NCI-H510A treated with DMSO at 0.1 percent for 48 hours (cell line): ENCODE measurements around the gene CACNG3.
"Not testable (repeated sequence)": the region's sequence is repeated elsewhere in the genome, so short reads cannot be mapped to it uniquely, and the experiment has no call there.

Source experiments
- DNase-seq: peaks from one replicate; lab custom pipeline; 2025; lab: John Stamatoyannopoulos, UW

CACNG3 gene

DNA sequence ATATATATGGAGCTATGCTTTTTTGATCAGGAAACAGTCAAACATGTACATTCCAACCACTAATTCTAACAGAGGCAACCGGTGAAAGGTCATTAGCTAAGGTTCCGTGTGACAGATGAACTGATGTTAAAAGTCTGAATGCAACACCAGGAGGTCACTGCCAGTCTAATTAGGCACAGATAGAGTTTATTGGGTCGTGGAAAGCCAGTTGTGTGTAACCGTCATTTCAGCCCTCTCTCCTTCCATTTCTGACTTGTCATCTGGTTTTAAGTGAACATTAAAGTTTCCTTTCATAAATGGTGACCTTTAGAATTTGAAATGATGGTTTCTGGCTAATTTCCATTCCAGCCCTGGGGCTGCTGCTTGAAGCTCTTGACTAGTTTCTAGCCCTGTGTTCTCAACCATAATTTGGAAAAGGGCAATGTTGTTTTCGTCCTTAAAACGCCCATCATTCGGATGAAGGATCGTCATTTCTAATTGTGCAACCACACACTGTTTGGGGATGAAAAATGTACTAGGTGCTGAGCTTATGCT, 23.9 kb downstream of the CACNG3 start:
- DNase-seq, result no peak

DNA sequence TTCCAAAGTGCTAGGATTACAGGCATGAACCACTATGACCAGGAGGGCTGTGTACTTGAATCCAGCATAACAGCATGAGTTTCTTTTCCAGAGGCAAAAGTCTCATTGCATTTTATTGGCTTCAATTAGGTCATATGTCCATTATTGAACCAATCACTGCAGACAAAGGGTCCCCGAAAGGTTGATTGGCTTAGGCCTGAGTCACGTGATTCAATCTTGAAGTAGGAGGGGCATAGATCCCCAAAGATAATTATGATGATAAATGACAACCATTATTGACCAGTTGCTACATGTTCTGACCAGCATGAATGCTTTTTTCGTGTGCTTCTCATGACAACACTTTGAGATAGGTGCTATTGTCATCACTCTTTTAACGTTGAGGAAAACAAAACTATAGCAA, 25.3 kb downstream of the CACNG3 start:
- no peak for DNase-seq

- no peak for DNase-seq
Observed at GRCh38 chr16:24282141-24282540, 26.0 kb downstream of the CACNG3 start.

DNA sequence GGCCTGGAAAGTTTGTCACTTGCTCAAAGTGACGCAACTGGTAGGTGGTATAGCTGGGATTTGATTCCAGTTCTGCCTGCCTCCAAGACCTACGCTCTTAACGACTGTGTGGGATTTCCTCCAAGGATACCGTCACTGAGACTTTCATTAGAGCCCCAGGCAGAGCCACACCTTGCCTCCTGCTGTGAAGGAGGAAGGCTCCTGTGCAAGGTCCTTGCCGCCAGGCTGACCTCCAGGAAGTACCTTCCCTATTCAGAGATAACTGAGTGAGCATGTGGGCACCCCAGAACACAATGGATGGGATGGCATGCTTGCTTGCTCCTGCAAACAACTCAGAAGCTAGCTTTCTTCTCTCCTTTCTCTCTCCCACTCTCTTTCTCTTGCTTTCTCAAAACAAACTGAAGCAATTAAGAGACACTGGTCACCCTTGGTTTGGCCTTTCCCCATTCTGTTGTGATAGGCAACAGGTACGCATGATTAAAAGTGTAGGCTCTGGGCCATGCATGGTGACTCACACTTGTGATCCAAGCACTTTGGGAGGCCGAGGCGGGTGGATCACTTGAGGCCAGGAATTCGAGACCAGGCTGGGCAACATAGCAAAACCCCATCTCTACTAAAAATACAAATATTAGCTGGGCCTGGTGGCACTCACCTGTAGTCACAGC, 30.7 kb downstream of the CACNG3 start:
- DNase-seq, result no peak

- DNase-seq, result no peak
Observed at GRCh38 chr16:24288516-24288915, 32.4 kb downstream of the CACNG3 start.

GRCh38 chr16:24289166-24289700, 33.1 kb downstream of the CACNG3 start:
- DNase-seq, result no peak

GRCh38 chr16:24291932-24292331, 35.8 kb downstream of the CACNG3 start:
- DNase-seq, result no peak

DNA sequence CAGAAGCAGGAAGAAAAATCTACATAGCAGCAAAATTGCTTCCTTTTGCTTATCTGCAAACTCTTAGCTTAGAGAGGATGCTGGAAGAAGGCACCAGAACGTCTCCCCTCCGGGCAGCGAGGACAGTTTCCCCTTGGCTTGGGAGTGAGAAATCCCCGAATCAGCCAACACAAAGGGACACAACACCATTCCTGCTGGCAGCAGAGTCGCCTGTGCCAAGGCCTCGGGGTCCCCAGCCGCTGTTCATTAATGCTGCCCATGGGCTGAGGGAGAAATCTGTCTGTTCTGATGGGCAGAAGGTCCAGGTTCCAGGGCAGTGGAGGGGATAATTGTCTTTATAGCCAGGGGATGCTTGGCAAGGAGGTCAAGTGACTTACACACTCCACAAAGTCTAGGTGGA, 38.0 kb downstream of the CACNG3 start:
- no peak for DNase-seq

DNA sequence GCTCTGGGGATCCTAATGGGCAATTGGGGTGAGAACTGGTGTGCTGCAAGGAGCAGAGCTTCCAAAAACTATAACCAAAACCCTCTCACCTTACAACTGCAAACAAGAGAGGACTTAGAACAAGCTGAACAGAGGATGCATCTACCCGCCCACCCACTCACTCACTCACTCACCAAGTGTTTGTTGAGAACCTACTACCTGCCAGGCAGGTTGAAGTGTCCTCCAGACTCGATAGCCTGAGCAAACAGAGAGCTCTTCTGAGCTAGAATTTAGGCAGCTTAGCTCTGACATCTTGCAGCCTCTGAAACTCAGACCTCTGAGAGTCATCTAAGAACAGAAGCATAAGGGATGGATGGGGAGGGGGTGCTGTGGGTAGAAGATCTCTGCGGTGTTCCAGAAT, 41.2 kb downstream of the CACNG3 start:
- DNase-seq, result no peak

GRCh38 chr16:24298548-24299167, 42.5 kb downstream of the CACNG3 start:
- DNase-seq, result no peak

DNA sequence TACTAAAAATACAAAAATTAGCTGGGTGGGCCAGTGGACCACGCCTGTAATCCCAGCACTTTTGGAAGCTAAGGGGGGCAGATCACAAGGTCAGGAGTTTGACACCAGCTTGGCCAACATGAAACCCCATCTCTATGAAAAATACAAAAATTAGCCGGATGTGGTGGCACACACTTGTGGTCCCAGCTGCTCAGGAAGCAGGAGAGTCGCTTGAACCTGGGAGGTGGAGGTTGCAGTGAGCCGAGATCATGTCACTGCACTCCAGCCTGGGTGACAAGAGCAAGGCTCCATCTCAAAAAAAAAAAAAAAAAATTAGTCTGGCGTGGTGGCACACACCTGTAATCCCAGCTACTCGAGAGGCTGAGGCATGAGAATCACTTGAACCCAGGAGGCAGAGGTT, 44.6 kb downstream of the CACNG3 start:
- DNase-seq, result not testable (repeated sequence)

DNA sequence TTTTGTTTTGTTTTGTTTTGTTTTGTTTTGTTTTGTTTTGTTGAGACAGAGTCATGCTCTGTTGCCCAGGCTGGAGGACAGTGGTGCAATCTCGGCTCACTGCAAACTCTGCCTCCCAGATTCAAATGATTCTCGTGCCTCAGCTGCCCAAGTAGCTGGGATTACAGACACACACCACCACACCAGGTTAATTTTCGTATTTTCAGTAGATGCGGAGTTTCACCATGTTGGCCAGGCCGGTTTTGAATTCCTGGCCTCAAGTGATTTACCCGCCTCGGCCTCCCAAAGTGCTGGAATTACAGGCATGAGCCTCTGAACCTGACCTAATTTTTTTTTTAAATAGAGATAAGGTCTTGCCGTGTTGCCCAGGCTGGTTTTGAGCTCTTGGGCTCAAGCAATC, 46.5 kb downstream of the CACNG3 start:
- DNase-seq, result no peak

- DNase-seq, result no peak
Observed at GRCh38 chr16:24308200-24308599, 52.1 kb downstream of the CACNG3 start.

DNA sequence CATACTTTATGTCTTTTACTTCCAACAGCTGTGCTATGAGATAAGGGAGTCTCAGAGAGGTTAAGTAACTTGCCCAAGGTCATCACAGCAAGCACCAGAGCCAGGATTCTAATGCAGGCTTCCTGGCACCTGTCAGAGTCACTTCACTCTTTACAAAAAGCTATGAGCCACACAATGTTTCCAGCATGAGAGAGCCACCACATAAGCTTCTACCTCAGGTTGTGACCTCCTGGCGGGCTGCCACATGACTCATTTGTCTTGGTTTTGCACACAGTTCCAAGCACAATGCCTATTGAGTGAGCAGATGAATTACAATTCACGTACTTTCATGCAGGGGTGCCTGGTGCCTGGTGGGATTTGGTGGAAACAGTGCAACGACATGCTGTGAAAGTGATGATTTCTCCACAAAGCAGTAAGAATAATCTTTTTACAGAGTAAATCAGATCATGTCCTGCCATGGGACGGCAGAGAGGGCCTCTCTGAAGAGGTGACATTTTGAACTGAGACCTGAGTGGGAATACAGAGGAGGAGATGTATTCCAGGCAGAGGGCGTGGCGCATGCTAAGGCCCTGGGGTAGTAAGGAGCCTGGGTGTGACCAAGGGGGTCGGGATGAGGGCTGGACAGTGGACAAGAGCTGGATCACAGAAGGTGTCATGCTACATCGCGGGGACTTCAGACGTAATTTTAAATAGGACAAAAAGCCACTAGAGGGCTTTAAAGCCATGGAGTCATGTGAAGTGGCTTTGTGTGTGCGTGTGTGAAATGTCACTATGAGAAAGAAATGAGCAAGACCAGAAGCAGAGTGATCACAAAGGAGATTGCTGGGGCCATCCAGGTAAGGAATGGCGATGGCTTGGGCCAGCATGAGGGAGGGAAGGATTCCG, 53.4 kb downstream of the CACNG3 start:
- no peak for DNase-seq

GRCh38 chr16:24315343-24315742, 59.2 kb downstream of the CACNG3 start:
- DNase-seq, result no peak

DNA sequence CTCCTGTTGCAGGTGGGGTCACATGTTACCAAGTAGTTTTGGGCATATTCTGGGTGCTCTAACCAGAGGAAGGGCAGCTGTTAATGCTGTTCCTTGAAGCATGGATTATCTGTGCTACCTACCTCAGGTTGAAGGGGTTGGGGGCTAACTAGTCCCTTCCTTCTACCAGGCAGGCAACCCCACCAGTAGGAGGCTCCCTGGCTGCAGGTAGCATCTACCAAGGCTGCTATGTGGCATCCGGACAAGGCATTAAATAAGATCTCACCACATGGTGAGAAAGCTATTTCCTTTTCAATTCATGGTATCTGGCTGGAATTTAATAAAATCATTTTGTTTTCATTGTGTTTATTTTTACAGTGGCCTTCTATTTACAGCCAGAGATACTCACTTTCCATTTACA, 62.5 kb downstream of the CACNG3 start:
- DNase-seq, result no peak

DNA sequence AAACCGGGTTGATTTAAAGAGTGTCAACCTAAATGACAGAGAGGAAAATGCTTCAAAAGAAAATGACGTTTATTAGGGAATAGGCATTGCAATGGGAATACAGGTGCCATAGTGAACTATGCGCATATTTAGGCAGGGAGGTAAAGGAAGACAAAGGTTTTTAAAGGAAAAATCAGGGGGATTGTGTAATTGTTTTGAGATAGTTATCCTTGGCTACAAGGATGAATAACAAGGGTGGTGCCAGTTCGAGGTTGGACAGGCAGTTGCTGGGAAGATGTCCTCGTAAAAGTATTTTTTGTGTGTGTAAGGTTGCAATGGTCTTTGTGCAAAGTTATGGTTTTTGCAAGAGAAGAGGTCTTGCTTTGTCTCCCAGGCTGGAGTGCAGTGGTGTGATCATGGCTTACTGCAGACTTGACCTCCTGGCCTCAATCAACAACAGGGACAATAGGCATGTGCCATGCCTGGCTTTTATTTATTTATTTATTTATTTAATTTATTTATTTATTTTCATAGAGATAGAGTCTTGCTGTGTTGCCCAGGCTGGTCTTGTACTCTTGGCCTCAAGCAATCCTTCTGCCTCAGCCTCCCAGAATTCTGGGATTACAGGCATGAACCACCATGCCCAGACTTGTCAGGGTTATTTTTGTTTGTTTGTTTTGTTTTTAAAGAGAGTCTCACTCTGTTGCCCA, 63.1 kb downstream of the CACNG3 start:
- no peak for DNase-seq

GRCh38 chr16:24322106-24322505, 66.0 kb downstream of the CACNG3 start:
- no peak for DNase-seq

GRCh38 chr16:24324421-24324820, 68.3 kb downstream of the CACNG3 start:
- no peak for DNase-seq

- DNase-seq, result no peak
Observed at GRCh38 chr16:24328835-24329452, 72.8 kb downstream of the CACNG3 start.

GRCh38 chr16:24332178-24332577, 76.0 kb downstream of the CACNG3 start:
- no peak for DNase-seq
